ENCODE results near the gene SPINK8. TPM values are rescaled to one million over a fixed set of nuclear protein-coding genes. Genes with fewer than 3 reads are reported as not detected.
"Not testable (repeated sequence)": the region's sequence is repeated elsewhere in the genome, so short reads cannot be mapped to it uniquely, and the experiment has no call there.

The SPINK8 gene
- total RNA-seq: not detected in 2 replicates

DNA sequence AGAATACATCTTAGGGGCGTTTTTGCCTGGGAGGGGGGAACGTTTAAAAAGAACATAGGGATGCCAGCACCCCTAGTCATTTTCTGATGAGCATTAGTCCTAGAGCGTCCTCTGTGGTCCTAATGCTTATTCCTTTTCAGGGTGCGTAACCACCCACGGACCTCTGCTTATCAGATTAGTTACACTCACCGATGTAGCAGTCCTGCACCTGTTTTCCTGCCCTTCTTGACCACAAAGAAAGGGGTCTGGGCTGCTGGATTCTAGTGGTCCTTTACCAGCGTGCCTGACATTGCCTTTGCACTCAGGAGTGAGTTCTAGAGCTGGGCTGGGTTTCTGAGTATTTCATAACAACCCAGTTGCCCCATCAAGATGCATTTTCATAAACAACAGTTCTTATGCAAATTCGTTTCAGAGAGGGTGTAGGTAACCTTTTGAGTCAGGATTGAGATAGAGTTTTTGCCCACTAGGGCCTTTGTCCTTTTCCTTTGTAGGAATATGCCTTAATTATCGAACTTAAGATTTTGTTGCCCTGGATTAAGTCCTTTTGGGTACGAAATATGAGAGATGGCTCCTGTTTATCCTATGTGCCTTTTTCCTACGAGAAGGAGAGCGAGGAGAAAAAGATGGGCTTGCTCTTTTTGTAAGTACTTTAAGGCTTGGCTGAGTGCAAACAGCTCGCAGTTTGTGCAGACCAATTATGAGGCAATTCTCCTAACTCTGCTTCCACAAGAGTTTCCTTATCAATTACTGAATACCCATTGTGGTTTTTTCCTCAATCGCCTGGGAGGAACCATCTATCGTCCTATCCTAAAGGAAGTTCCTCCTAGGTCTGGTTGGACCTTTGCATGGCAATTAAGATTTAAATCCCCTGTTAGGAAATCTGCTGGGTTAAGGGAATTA lies at the start of gene SPINK8:
SPINK8 (minus strand) TSS at position 316 of the 900 bp plus-strand sequence. CDS start 5,320 bp downstream, outside the sequence.
- POLR2A ChIA-PET; intact Hi-C loops (cut with micrococcal nuclease); ATAC-seq (ENCODE audit: low read depth); H3K4me1 Mint-ChIP-seq; H3K27ac Mint-ChIP-seq; H3K36me3 Mint-ChIP-seq (ENCODE audit: low read depth); H3K9me3 Mint-ChIP-seq; CTCF ChIA-PET; H3K4me3 Mint-ChIP-seq; DNase-seq: not testable (repeated sequence)
- H3K27me3 Mint-ChIP-seq: peaks cover 25% of the 10 kb centered on the region

DNA sequence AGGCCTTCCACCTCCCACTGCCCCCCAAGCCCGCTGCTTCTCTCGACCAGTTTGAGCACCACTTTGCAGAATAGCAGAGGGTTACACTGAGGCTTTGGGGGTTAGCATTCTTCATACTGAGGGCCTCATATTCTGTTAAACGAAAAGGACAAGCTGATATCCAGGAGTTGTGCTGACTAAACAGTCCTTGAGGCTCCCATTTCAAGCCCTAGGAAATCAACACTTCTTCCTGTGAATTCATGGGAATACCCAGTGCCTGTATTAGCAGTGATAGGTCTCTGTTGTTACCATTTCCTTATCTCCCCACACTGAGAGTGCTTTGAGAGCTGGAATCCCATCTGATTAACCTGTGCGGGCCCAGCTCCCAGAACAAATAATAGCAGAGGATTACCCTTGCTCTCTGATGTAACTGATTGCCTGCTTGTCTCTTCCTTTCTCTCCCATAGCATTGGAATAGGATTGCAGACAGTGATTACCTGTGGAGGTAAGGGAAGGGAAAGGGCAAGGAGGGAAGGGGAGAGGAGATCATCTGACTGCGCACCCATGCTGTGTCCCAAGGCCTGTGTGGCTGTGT lies 39.5 kb upstream of the SPINK8 start:
- H3K9me3 Mint-ChIP-seq: no peaks in the 10 kb centered on the region
- H3K4me1 Mint-ChIP-seq: no peaks in the 10 kb centered on the region
- no peaks in the 10 kb centered on the region for H3K36me3 Mint-ChIP-seq (ENCODE audit: low read depth)
- no peak overlapping the region for H3K27ac Mint-ChIP-seq
- H3K4me3 Mint-ChIP-seq: no peak overlapping the region
- no peak for ATAC-seq (ENCODE audit: low read depth)
- ChIA-PET CTCF (no interaction called here), POLR2A (no interaction called here)
- TF ChIP-seq, protein P1, sequence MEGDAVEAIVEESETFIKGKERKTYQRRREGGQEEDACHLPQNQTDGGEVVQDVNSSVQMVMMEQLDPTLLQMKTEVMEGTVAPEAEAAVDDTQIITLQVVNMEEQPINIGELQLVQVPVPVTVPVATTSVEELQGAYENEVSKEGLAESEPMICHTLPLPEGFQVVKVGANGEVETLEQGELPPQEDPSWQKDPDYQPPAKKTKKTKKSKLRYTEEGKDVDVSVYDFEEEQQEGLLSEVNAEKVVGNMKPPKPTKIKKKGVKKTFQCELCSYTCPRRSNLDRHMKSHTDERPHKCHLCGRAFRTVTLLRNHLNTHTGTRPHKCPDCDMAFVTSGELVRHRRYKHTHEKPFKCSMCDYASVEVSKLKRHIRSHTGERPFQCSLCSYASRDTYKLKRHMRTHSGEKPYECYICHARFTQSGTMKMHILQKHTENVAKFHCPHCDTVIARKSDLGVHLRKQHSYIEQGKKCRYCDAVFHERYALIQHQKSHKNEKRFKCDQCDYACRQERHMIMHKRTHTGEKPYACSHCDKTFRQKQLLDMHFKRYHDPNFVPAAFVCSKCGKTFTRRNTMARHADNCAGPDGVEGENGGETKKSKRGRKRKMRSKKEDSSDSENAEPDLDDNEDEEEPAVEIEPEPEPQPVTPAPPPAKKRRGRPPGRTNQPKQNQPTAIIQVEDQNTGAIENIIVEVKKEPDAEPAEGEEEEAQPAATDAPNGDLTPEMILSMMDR (IDR thresholded peaks at IDR 0.05): no peak
- no peak for DNase-seq
- intact Hi-C loops (cut with micrococcal nuclease): no loop called here
- H3K27me3 Mint-ChIP-seq: no peaks in the 10 kb centered on the region

- ChIA-PET CTCF (no interaction called here), POLR2A (no interaction called here)
- ATAC-seq (ENCODE audit: low read depth): no peak
- Mint-ChIP-seq H3K9me3 (no peaks in the 10 kb centered on the region), H3K27me3 (no peaks in the 10 kb centered on the region), H3K4me1 (no peaks in the 10 kb centered on the region), H3K27ac (no peak overlapping the region), H3K36me3 (ENCODE audit: low read depth) (no peaks in the 10 kb centered on the region), H3K4me3 (no peak overlapping the region)
- intact Hi-C loops (cut with micrococcal nuclease): no loop called here
- TF ChIP-seq, protein P1 (IDR thresholded peaks at IDR 0.05): no peak
- DNase-seq: no peak
Observed at GRCh38 chr3:48372377-48372770, 38.9 kb upstream of the SPINK8 start.

DNA sequence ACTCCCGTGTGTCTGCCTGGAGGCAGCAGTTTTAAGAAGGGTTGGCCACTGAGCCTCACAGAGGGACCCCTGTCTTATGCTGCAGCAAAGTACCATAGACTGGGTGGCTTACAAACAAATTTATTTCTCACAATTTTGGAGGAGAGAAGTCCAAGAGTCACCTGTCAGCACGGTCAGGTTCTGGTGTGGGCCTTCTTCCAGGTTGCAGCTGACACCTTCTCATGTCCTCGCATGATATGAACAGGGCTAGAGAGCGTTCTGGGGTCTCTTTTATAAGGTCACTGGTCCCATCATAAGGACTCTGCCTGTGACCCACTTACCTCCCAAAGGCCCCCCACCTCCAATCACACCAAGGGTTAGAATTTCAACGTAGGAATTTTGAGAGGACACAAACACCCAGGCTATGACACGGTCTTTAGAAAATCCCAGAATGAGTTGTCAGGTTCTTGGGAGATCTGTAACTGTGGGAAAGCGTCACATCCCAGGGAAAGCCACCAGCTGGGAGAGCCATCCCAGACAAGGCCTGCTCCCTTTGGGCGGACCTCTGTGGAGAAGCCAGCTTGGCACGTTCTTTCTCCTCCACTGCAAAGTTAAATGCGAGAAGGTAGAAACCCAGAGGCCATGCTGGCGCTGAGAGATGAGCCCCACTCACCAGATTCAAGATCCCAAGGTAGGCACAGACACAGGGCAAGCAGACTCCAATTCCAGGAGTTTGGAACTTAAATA lies 38.4 kb upstream of the SPINK8 start, which contains the start of gene FBXW12:
FBXW12 (plus strand) TSS at position 569 of the 726 bp plus-strand sequence. CDS start 549 bp downstream, outside the sequence.
- Mint-ChIP-seq H3K36me3 (ENCODE audit: low read depth) (no peaks in the 10 kb centered on the region), H3K27me3 (no peaks in the 10 kb centered on the region), H3K27ac (no peak within 1 kb of the TSS), H3K4me1 (no peaks in the 10 kb centered on the region), H3K4me3 (no peak within 1 kb of the TSS), H3K9me3 (no peaks in the 10 kb centered on the region)
- intact Hi-C loops (cut with micrococcal nuclease): no loop called here
- ChIA-PET POLR2A (no interaction called here), CTCF (no interaction called here)
- DNase-seq: no peak
- TF ChIP-seq, protein P1 (IDR thresholded peaks at IDR 0.05): no peak
- ATAC-seq (ENCODE audit: low read depth): no peak

GRCh38 chr3:48370333-48370713 lies 36.9 kb upstream of the SPINK8 start:
- ChIA-PET CTCF (no interaction called here), POLR2A (no interaction called here)
- Mint-ChIP-seq H3K27me3 (no peaks in the 10 kb centered on the region), H3K27ac (no peak overlapping the region), H3K4me1 (no peaks in the 10 kb centered on the region), H3K4me3 (no peak overlapping the region), H3K9me3 (no peaks in the 10 kb centered on the region), H3K36me3 (ENCODE audit: low read depth) (no peaks in the 10 kb centered on the region)
- DNase-seq (no peak), ATAC-seq (ENCODE audit: low read depth) (no peak)
- intact Hi-C loops (cut with micrococcal nuclease): no loop called here
- TF ChIP-seq, protein P1 (IDR thresholded peaks at IDR 0.05): no peak
